Measurements from ENCODE around the gene ASXL2.

DNA sequence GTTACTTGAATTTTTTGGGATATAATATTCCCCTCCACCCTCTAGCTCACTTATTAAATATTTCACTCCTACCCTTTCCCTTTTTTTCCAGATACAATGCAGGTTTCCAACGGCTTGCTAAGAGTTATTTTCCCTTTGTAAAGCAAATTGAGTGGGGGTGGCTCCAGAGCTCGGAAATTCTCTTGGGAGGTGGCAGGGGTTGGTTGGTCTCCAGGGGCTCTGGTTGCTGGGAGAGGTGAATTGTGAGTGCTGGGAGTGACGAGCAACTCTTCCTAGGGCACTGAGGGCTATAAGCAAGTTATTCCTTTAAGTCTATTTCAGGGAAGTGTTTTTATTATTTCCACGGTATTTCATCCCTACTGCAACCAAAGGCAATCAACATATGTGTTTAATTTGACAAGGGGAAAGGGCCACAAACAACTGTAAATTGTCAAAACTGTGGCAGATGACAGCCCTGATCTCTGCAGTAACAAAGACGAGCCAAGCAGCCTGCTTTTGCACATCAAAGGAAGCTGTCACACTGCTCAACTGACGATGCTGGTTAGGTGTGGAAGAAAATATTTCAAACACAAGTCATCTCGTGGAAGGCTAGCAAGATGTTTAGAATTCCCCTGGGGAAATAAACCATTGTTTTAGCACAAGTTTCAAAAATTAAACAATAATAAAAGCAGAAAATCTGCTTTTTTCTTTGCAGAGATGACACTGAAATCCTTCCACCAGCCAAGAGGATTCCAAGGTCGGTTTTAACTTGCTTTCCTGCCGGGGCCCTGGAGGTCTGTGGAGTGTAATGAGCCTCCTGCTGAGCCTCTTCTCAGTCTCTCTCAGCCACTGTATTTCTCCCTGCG, 34.8 kb upstream of the ASXL2 start:
- TF ChIP-seq EZH2phosphoT487 (conservative IDR thresholded peaks at IDR 0.05; ENCODE audit: low read length) (no peak), CTCF (IDR thresholded peaks at IDR 0.05; ENCODE audit: insufficient read depth, low read length, poor library complexity, severe bottlenecking) (no peak)
